Measurements from ENCODE around the gene SUGCT. TPM values are rescaled to one million over a fixed set of nuclear protein-coding genes. Genes with fewer than 3 reads are reported as not detected.

Gene SUGCT
- total RNA-seq, 1 experiment from 2014 or later, result 5.4 TPM

GRCh38 chr7:40237731-40238130 is 102.9 kb downstream of the SUGCT start:
- H2BK5ac ChIP-seq (ENCODE audit: insufficient read length, low read length), result no peak overlapping the region
- H3K4me3 Mint-ChIP-seq, result no peak overlapping the region
- no peak overlapping the region for H3K14ac ChIP-seq (ENCODE audit: insufficient read depth, low read length)
- H3K4ac ChIP-seq (ENCODE audit: low read depth, low read length), result no peak overlapping the region
- H2BK120ac ChIP-seq (ENCODE audit: low read depth, low read length, poor library complexity, severe bottlenecking), result no peak overlapping the region
- H2AFZ ChIP-seq (ENCODE audit: low read length), result no peak overlapping the region
- H3K9me3 Mint-ChIP-seq, result no peaks in the 10 kb centered on the region
- no peaks in the 10 kb centered on the region for H3K9me3 ChIP-seq (ENCODE audit: control insufficient read depth, low read depth, low read length)
- H4K20me1 ChIP-seq (ENCODE audit: control insufficient read depth, insufficient read depth, insufficient read length), result no peaks in the 10 kb centered on the region
- no CpG with 5 or more reads among the region's 1 CpG for WGBS (ENCODE audit: extremely low coverage, insufficient read length, low lambda C conversion rate)
- no peak overlapping the region for H2BK12ac ChIP-seq (ENCODE audit: insufficient read length, low read depth, low read length)
- no peaks in the 10 kb centered on the region for H3K27me3 ChIP-seq (ENCODE audit: insufficient read depth, low read length)
- H3K4me1 ChIP-seq (ENCODE audit: insufficient read depth, low read length), result no peaks in the 10 kb centered on the region
- H2BK20ac ChIP-seq (ENCODE audit: low read depth, low read length, poor library complexity, severe bottlenecking), result no peak overlapping the region
- no peaks in the 10 kb centered on the region for H3K36me3 Mint-ChIP-seq (ENCODE audit: insufficient read depth in 1 of 3, low read depth in 3 of 3)
- no peak overlapping the region for H3K9ac ChIP-seq (ENCODE audit: extremely low read depth, insufficient read length, low read length)
- H3K18ac ChIP-seq (ENCODE audit: insufficient read length, low read depth, low read length), result no peak overlapping the region
- H3K4me2 ChIP-seq (ENCODE audit: insufficient read depth, insufficient read length, low read length), result no peak overlapping the region
- no peak overlapping the region for H3K27ac Mint-ChIP-seq
- DNase-seq, result no peak
- no peak overlapping the region for H4K5ac ChIP-seq (ENCODE audit: insufficient read length, low read depth, low read length)
- no peaks in the 10 kb centered on the region for H3K23me2 ChIP-seq (ENCODE audit: insufficient read length, low read depth, low read length, poor library complexity, severe bottlenecking)
- no peaks in the 10 kb centered on the region for H3K79me1 ChIP-seq (ENCODE audit: insufficient read depth, low read depth, low read length, poor library complexity, severe bottlenecking)
- no peak overlapping the region for H2AK5ac ChIP-seq (ENCODE audit: insufficient read length, low read length)
- H4K91ac ChIP-seq (ENCODE audit: insufficient read length, low read depth, low read length), result no peak overlapping the region
- no peak for TF ChIP-seq CTCF (conservative IDR thresholded peaks at IDR 0.05)
- H2BK15ac ChIP-seq (ENCODE audit: low read depth, low read length), result no peak overlapping the region
- H4K8ac ChIP-seq (replicated peaks; ENCODE audit: insufficient read length, low read depth, low read length), result no peak overlapping the region
- no peak overlapping the region for H3K56ac ChIP-seq (ENCODE audit: insufficient read length, low read depth, low read length)
- no peak overlapping the region for H3K23ac ChIP-seq (ENCODE audit: insufficient read length, low read depth, low read length)
- no peak overlapping the region for H3K27ac ChIP-seq (ENCODE audit: insufficient read length, low read depth, low read length)
- H3K4me1 Mint-ChIP-seq, result no peaks in the 10 kb centered on the region
- H3T11ph ChIP-seq (ENCODE audit: low read length), result no peak overlapping the region
- no peaks in the 10 kb centered on the region for H3K79me2 ChIP-seq (ENCODE audit: insufficient read depth, low read length)
- no peaks in the 10 kb centered on the region for H3K27me3 Mint-ChIP-seq (ENCODE audit: low read depth)
